HG02885 (cell line): ENCODE measurements around the gene EBNA1BP2.
"Not testable (repeated sequence)": the region's sequence is repeated elsewhere in the genome, so short reads cannot be mapped to it uniquely, and the experiment has no call there.

ENCODE experiments used
- ATAC-seq: cut with Tn5 transposase; IDR thresholded peaks from one replicate; pipeline ENCODE4 v1.9.1; 2021; ENCODE audit warnings: mild to moderate bottlenecking; ENCODE audit not compliant: unreplicated experiment, poor library complexity

Gene EBNA1BP2

GRCh38 chr1:43174873-43175272 is 2.8 kb upstream of the EBNA1BP2 start:
- ATAC-seq: no peak

- ATAC-seq: peak; percentile 53
Measured at GRCh38 chr1:43172527-43172972, 460 bp upstream of the EBNA1BP2 start.

DNA sequence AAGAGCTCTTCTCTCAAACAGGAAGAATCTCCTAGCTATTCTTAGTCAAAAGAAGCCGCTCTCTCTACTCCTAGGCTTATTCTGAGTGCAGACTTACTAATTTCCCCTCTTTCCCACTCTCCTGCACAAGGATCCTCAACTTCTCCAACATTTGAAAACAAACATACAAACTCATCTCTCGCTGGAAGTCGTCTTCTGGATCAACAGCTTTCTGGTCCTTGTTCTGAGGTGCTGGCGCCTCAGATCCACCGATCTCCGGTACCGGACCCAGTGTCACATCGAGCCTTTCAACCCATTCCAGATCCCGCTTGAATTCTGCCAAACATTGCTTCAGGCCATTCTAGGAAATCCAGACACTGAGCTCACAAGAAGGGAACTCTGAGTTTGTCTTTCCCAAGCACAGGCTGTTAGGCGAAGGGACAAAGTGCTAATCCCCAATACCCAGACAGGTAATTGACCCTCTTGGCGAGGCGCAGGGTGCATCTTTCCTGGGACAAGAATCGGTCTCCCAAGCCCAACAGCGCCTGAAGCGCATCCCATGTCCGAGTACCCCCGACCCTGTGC is 696 bp downstream of the EBNA1BP2 start:
- ATAC-seq: no peak

GRCh38 chr1:43165765-43166164 is 6.3 kb downstream of the EBNA1BP2 start:
- ATAC-seq: no peak

GRCh38 chr1:43165162-43165561 is 6.9 kb downstream of the EBNA1BP2 start:
- no peak for ATAC-seq

DNA sequence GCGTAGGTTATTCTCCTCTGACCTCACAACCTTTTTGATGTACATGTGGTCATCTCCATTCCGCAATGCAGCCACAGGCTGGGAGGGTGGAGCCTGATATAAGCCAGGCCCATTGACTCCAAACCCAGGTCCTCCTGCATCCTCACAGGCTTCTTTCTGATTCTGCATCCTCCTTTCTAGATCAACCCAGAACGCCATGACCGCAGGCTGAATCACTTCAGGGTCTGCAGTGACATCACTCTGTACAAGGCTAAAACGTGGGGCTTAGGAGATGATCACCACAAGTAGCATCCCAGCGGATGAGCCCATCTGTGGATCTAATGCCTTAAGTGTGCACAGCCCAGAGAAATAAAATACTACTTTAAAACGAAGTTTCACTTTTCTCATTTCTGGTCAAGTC is 16.1 kb downstream of the EBNA1BP2 start:
- no peak for ATAC-seq

- no peak for ATAC-seq
Measured at GRCh38 chr1:43153443-43153842, 18.6 kb downstream of the EBNA1BP2 start.

DNA sequence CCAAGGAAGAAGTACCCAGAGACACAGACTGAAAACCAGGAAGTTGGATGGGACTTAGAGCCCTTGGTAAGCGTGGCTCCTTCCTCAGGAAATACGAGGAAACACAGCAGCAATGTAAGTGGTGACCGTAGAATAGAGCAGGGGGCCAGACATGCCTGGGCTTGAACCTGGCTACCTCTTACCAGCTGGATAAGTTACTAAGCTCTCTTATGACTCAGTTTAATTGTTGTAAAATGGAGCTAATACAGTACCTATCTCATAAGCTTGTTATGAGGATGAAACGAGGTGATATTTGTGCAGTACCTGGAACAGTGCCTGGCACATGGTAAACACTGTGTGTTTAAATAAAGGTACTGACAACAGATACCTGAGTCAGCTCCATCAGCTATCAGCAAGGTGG is 19.2 kb downstream of the EBNA1BP2 start:
- no peak for ATAC-seq

- no peak for ATAC-seq
Measured at GRCh38 chr1:43149889-43150288, 22.2 kb downstream of the EBNA1BP2 start.

DNA sequence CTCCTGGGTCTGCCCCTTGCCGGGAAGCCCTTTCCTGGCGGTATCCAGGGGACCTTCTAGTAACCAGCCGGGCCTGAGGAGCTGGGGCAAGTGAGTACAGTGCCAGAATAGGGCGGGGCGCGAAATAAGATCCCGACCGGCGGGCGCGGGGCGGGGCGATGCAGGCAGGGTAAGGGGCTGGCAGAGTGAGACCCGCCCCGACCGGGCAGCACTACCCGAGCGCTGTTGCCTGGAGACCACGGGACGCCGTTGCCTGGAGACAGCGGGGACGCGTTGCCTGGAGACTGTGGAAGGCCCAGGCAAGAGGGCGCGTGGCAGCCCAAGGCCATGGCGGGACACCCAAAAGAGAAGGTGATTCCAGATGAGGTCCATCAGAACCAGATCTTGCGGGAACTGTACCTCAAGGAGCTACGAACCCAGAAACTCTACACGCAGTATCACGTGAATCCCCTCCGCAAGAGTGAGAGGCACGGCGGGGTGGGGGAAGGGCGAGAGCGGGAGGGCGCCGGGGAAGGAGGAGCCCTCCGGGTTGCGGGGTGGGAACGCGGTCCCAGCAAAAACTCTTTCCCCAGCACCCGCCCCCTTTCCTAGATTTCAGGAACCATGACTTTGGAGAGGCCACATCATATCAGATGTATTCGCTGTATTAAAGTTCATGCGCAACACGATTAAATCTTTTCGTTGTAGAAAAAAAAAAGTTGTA is 24.3 kb downstream of the EBNA1BP2 start:
- no peak for ATAC-seq

DNA sequence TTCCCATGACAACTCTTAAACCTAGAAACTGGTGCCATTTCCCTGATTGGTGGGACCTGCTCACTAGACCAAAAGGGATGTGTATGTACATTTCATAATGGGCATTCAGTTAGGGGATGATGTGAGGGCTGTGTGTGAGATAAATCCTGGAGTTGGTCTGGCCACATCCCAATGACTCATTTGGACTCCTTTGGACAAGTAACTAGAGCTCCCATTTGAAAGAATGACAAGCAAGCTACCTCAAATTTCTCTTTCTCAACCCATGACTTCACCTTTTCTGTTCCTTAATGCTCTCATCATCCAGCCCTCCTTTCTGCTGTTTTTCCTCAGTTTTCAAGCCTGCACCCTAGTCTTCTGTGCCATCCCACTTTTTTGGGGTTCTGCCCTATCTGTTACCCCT is 27.9 kb downstream of the EBNA1BP2 start:
- no peak for ATAC-seq

DNA sequence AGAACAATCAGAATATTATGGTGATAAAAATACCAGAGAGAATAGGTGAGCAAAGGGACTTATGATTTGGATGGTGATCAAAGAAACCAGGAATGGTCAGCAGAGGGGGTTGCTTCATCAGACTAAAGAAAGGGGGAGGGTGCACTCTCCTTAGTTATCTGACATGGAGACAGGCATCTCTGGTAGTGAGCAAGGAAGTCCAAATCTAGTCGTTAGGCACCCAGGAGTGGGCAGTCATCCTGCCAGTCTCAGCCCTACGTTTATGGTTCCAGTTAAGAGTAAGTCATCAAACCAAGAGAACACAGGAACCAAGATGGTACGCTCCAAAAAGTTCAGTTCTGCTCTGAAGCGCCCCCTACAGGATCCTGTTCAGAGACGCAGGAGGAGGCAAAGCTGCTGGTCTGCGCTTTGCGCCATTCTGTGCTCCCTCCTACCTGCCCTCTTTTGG is 28.6 kb downstream of the EBNA1BP2 start:
- ATAC-seq: no peak

DNA sequence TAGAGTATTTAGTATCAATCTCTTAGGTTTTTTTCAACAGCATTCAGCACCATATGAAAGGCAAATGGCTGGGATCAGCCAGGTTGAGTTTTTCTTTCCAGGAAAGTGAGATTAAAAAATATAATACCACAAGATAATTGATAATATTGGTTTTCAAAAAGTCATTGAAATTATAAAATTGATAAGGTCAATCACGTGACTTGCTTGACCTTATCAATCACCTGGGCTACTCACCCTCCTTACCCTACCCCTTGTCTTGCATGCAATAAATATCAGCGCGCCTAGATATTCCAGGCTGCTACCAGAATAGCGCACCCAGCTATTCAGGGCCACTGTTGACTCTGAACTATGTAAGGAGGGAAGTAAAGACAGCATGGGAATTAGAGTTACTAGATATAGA is 31.5 kb downstream of the EBNA1BP2 start:
- no peak for ATAC-seq

GRCh38 chr1:43140010-43140409 is 32.1 kb downstream of the EBNA1BP2 start:
- no peak for ATAC-seq

GRCh38 chr1:43139295-43139694 is 32.8 kb downstream of the EBNA1BP2 start:
- ATAC-seq: not testable (repeated sequence)

DNA sequence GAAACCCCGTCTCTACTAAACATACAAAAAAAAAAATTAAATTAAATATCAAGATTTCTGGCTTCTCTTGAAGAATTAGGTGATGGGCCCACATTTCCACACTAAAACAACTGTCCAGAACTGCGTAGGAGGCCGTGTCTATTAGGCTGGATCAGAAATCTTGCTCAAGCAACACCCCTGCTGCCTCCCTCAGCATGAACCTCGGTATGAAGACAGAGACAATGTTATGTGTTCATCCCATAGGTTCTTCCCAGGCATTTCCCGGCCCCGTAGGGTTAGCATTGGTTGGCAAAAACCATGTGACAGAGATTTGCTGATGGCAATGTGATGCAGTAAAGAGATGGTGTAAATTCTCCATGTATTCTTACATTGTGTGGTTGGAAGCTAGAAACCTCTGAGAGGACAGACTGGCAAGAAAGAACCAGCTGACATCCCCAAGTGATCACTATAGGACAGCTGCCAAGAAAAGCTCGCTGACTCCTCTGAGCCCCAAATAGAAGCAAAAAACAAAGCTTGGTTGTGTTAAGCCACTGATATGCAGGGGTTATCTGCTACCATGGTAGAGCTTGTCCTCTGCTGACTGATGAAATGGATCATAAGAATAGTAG is 34.5 kb downstream of the EBNA1BP2 start:
- ATAC-seq: no peak

DNA sequence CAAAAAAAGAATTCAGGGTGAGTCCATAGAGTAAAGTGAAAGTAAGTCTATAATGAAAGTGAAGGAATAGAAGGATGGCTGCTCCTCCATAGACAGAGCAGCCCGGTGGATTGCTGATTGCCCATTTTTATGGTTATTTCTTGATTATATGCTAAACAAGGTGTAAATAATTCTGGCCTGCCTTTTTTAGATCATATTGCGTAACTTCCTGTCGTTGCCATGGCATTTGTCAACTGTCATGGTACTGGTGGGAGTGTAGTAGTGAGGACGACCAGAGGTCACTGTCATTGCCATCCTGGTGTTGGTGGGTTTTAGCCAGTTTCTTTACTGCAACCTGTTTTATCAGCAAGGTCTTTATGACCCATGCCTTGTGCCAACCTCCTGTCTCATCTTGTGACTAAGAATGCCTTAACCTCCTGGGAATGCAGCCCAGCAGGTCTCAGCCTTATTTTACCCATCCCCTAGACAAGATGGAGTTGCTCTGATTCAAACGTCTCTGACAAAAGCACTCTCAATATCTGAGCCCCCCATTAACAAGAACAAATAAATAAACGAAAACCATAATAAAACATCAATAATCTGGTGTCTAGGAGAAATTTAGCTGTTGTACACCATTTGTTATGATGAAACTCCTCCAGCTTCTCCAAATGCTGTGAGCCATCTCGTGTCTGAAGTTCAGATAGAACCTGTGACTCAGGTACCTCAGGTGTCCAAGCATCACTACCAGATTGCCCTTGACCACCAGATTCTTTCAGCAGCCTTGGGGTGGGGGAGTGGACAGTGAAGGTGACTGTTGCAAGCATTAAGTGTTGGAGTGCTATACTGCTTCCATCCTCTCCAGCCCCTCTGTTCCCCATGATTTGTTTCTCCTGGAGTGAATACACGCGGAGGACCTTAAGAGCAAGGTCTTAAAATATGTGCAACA is 36.0 kb downstream of the EBNA1BP2 start:
- no peak for ATAC-seq

DNA sequence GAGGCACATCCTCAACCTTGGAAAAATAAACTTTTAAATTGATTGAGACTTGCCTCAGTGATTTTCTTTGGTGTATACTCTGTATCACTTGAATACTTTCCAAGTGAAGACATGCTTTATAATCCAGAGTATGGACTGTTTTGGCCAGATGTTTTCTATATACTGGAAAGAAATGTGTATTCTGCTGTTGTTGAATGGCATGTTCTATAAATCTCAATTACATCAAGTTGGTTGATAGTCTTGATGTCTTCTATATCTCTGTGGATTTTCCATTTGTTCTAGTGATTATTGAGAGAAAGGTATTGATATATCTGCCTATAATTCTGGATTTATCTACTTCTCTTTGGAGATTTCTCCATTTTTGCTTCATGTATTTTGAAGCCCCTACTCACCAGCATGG is 37.5 kb downstream of the EBNA1BP2 start:
- no peak for ATAC-seq

GRCh38 chr1:43134068-43134467 is 38.0 kb downstream of the EBNA1BP2 start:
- no peak for ATAC-seq

DNA sequence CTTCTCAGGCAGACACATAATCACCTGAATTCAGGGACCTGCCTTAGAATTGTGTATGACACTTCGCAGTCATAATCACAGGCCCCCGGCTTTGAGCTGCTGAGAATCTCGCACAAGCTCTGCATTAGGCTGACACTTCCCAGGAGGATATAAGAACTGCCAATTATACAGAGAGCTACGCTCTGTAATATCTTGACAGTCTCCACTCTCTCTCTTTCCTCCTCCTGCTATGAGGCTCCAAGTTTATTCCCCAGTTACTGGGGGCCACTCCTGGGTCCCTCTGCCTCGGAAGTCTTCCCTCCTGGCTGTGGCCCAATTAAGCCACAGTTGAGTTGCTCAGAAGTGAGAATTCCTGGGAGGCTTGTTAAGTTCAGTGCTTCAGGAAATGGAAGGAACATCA is 42.7 kb downstream of the EBNA1BP2 start:
- ATAC-seq: no peak

GRCh38 chr1:43128816-43129215 is 43.3 kb downstream of the EBNA1BP2 start:
- ATAC-seq: no peak
